Measurements from ENCODE around the gene JPT2. TPM values are rescaled to one million over a fixed set of nuclear protein-coding genes. Genes with fewer than 3 reads are reported as not detected.

JPT2 gene
- total RNA-seq, 1 donor from 2014 or later: 146 TPM

- Mint-ChIP-seq H3K4me1 (ENCODE audit: low read depth) (no peaks in the 10 kb centered on the region), H3K9me3 (ENCODE audit: low read depth) (no peaks in the 10 kb centered on the region), H3K4me3 (ENCODE audit: low read depth) (no peak overlapping the region), H3K27ac (no peak overlapping the region), H3K27me3 (no peaks in the 10 kb centered on the region), H3K36me3 (ENCODE audit: insufficient read depth) (peaks cover 31% of the 10 kb centered on the region)
- DNase-seq (ENCODE audit: low spot score, unreplicated experiment): no peak
- no peak for TF ChIP-seq CTCF (IDR thresholded peaks at IDR 0.05; ENCODE audit: unreplicated experiment)
Observed at GRCh38 chr16:1651094-1651973, 26.7 kb upstream of the JPT2 start.

GRCh38 chr16:1651974-1652312 lies 26.1 kb upstream of the JPT2 start:
- Mint-ChIP-seq H3K4me1 (ENCODE audit: low read depth) (no peaks in the 10 kb centered on the region), H3K27me3 (no peaks in the 10 kb centered on the region), H3K4me3 (ENCODE audit: low read depth) (no peak overlapping the region), H3K36me3 (ENCODE audit: insufficient read depth) (peaks cover 27% of the 10 kb centered on the region), H3K9me3 (ENCODE audit: low read depth) (no peaks in the 10 kb centered on the region), H3K27ac (no peak overlapping the region)
- DNase-seq (ENCODE audit: low spot score, unreplicated experiment): no peak
- TF ChIP-seq CTCF (IDR thresholded peaks at IDR 0.05; ENCODE audit: unreplicated experiment): no peak

- H3K27me3 Mint-ChIP-seq: no peaks in the 10 kb centered on the region
Observed at GRCh38 chr16:1653023-1653422, 25.1 kb upstream of the JPT2 start.

GRCh38 chr16:1654505-1655268 lies 23.4 kb upstream of the JPT2 start:
- Mint-ChIP-seq H3K4me1 (ENCODE audit: low read depth) (no peaks in the 10 kb centered on the region), H3K27ac (no peak overlapping the region), H3K36me3 (ENCODE audit: insufficient read depth) (peaks cover 22% of the 10 kb centered on the region), H3K27me3 (no peaks in the 10 kb centered on the region), H3K9me3 (ENCODE audit: low read depth) (no peaks in the 10 kb centered on the region), H3K4me3 (ENCODE audit: low read depth) (no peak overlapping the region)
- DNase-seq (ENCODE audit: low spot score, unreplicated experiment): no peak
- no peak for TF ChIP-seq CTCF (IDR thresholded peaks at IDR 0.05; ENCODE audit: unreplicated experiment)

More at GRCh38 chr16:1653023-1653422, 25.1 kb upstream of the JPT2 start:
- no peak for DNase-seq (ENCODE audit: low spot score, unreplicated experiment)
- Mint-ChIP-seq H3K4me3 (ENCODE audit: low read depth) (no peak overlapping the region), H3K27ac (no peak overlapping the region), H3K9me3 (ENCODE audit: low read depth) (no peaks in the 10 kb centered on the region), H3K36me3 (ENCODE audit: insufficient read depth) (peaks cover 23% of the 10 kb centered on the region), H3K4me1 (ENCODE audit: low read depth) (no peaks in the 10 kb centered on the region)
- TF ChIP-seq CTCF (IDR thresholded peaks at IDR 0.05; ENCODE audit: unreplicated experiment): no peak

GRCh38 chr16:1655269-1655807 lies 22.7 kb upstream of the JPT2 start:
- Mint-ChIP-seq H3K4me1 (ENCODE audit: low read depth) (no peaks in the 10 kb centered on the region), H3K9me3 (ENCODE audit: low read depth) (no peaks in the 10 kb centered on the region), H3K27me3 (no peaks in the 10 kb centered on the region), H3K4me3 (ENCODE audit: low read depth) (no peak overlapping the region), H3K36me3 (ENCODE audit: insufficient read depth) (peaks cover 23% of the 10 kb centered on the region), H3K27ac (no peak overlapping the region)
- no peak for DNase-seq (ENCODE audit: low spot score, unreplicated experiment)
- TF ChIP-seq CTCF (IDR thresholded peaks at IDR 0.05; ENCODE audit: unreplicated experiment): no peak

All from progenitor cell of endocrine pancreas (in vitro differentiated cells).